TTC549 (cell line): ENCODE data around the gene WASHC1.
"Not testable (repeated sequence)": the region's sequence is repeated elsewhere in the genome, so short reads cannot be mapped to it uniquely, and the experiment has no call there.

Source experiments
- FAIRE-seq: peaks from 2 replicates; lab custom pipeline; 2012; peaks lifted over from hg19 to GRCh38; lab: Jason Lieb, UNC

The WASHC1 gene

GRCh38 chr9:14129-14809 lies 15.0 kb downstream of the WASHC1 start:
- FAIRE-seq = not testable (repeated sequence)

GRCh38 chr9:11206-11605 lies 18.1 kb downstream of the WASHC1 start:
- not testable (repeated sequence) for FAIRE-seq

DNA sequence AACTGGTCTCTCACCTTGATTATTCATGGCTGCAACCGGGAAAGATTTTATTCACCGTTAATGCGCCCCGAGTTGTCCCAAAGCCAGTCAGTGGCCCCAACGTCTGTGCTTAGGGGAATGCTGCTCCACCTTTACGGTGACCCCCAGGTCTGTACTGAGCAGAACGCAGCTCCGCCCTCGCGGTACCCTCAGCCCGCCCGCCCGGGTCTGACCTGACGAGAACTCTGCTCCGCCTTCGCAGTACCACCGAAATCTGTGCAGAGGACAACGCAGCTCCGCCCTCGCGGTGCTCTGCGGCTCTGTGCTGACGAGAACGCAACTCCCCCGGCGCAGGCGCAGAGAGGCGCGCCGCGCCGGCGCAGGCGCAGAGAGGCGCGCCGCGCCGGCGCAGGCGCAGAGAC lies 18.6 kb downstream of the WASHC1 start:
- not testable (repeated sequence) for FAIRE-seq

DNA sequence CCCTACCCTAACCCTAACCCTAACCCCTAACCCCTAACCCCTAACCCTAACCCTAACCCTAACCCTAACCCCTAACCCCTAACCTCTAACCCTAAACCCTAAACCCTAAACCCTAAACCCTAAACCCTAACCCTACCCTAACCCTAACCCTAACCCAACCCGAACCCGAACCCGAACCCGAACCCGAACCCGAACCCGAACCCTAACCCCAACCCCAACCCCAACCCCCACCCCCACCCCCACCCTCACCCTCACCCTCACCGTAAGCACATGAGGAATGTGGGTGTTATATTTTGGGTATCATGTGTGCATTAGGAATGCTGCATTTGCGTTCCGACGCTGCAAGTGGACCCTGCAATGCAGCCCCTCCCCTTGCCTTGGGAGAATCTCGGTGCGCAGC lies 19.0 kb downstream of the WASHC1 start:
- not testable (repeated sequence) for FAIRE-seq
